Limb (tissue), 2 donors: ENCODE measurements around the gene MYBPH.

Source experiments
- DNase-seq, 2 donors: peaks; one replicate each; pipeline ENCODE4 v3.0.0-alpha.2; 2016; ENCODE audit errors: extremely low spot score in 2 of 2

The MYBPH gene

DNA sequence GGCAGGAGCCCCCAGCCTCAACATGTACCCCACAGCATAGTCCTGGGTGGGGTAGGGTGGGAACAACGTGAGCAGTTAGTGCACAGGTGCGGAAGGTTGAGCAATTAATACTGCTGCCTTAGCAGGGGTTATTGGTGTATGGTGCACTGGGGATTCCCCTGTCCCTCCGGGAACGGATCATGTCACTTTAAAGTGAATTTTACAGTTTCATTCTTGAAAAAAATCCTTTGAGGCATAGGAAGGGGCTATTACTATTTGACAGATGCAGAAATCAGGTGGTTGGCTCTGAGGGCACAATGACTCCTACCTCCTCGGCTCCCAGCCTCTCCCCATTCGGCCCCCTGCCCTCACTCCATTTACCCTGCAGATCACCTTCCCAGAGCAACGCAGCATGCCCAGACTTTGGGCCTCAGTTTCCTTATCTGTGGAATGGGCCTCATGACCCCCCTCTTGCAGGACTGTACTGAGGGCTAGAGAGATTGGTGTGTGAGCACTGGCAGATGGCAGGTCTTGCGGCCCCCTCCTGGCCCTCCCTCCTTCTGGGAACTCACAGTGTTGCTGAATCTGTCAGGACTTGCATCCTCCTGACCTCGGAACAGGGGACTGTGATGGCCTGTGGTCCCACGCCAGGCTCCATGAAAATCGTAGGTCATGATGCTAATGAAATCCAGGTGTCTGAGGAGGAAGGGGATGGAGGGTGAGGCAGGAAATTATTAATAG is 5.1 kb upstream of the MYBPH start:
- DNase-seq = no peak

GRCh38 chr1:203179667-203180005 is 4.0 kb upstream of the MYBPH start:
- DNase-seq = no peak

DNA sequence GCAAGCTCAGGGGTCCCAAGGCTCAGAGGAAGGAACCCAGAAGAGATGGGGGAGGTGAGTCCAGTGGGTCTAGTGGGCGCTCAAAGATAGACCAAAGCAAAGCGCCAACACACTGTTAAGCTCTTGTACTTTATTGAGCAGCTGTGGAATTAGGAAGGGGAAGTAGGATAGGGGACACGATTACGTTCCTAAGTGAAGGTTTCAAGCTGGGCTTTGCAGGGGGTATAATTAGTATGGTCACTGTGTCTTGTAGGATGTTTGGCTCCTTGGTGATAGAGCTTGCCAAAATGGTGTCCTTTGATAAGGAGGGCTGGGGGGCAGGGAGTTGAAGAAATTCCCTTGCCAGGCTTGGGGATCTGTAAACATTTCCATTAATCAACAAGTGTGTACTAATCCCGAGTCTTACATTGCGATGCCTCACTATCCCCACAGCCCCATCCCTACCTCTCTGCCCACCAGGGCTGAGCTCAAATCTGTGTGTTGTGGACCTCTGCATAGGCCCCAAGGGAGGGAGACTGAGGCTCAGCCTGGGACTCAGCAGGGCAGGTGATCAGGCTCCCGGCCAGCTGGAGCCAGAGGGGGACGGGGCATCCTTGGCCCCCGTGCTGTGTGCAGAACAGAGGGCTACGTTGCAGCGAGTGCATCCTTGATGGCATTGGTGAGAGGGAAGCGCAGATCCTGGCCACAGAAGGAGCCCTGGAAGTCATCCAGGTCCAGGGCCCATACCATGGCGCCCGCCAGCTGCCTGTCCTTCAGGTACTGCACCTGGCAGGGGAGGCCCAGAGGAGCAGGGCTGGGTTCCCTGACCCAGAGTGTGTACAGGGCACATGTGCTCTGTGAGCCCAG is 3.4 kb upstream of the MYBPH start:
- DNase-seq = no peak

DNA sequence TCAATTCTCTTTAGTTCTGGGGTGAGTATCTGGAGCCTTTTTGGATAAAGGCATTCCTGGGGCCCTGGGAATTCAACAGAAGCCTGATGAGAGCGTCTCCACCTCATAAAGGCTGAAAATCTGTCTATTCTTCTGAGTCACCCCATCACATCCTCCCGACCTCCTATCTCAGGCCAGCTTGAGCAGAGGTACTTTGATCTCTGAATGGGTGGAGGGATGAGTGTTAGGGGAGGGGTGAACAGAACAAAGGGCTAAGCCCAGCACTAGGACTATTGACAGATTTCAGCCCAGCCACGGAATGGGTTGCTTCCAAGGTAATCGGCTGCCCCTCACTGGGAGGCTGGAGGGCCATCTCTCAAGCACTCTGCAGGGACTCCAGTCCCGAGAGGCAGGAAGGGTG is 2.5 kb upstream of the MYBPH start:
- DNase-seq = no peak

DNA sequence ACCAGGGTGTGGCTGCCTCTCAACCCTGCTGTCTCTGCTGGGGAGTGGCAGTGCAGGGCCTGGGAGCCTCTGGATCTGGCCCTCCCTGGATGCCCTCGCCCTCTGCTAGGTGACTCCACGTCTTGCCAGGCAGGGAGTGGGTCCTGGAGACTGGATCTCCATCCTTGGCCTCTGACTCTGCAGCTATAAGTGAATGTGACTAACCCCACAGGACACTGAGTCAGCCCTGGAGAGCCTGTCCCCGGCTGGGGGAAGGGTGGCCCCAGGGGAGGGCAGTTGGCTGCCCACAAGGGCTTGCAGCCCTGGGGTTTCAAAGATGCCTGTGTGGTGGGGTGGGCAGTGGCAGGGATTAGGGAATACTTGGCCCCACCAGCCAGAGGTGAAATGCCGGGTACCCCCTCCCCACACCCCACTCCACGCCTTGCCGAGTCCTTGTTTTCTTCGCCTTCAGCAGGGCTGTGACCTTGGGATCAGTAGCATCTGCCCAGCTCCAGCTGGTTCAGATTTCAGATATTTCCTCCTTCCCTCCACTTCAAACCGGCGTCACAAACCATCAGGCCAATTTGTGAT is 1.9 kb upstream of the MYBPH start:
- no peak for DNase-seq

GRCh38 chr1:203177036-203177405 is 1.4 kb upstream of the MYBPH start:
- DNase-seq = no peak

DNA sequence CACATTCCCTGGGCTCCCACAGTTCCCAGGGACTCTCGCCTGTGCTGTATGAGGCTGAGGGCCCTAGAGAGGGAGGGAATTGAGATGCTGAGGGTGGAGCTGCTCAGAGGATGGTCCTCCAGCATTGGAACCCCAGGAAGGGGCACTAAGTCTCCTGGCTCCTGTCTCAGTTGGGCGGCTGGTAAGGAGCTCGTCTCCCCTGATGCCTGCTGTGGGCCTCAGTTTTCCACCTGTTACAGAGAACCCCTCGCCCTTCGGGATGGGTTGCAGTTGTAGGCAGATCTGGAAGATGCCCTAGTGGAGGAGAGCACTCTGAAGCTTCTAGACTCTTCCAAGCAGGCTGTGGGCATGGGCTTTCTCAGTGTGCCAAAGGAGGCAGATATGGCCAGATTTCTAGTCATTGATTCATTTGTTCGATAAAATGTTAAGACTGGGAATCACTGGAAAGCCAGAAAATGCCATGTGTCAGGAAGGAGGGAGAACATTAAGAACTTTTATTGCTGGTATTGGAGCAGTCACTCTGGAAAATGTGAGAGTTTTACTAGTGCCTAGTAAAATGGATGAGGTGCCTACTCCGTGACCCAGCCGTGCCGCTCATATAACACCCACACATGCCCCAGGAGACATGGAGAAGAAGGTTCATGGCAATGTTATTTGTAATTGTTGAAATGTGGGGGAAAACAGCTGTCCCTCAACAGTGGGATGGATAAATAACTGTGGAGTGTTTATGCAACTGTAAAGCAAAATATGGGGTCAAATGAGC is 828 bp upstream of the MYBPH start:
- no peak for DNase-seq

- DNase-seq = peak in 1 of 2 donors; percentile 49
Measured at GRCh38 chr1:203175827-203176241, 208 bp upstream of the MYBPH start.

GRCh38 chr1:203174324-203174985 is 1.2 kb downstream of the MYBPH start:
- DNase-seq = no peak

GRCh38 chr1:203173566-203173965 is 2.1 kb downstream of the MYBPH start:
- DNase-seq = no peak

DNA sequence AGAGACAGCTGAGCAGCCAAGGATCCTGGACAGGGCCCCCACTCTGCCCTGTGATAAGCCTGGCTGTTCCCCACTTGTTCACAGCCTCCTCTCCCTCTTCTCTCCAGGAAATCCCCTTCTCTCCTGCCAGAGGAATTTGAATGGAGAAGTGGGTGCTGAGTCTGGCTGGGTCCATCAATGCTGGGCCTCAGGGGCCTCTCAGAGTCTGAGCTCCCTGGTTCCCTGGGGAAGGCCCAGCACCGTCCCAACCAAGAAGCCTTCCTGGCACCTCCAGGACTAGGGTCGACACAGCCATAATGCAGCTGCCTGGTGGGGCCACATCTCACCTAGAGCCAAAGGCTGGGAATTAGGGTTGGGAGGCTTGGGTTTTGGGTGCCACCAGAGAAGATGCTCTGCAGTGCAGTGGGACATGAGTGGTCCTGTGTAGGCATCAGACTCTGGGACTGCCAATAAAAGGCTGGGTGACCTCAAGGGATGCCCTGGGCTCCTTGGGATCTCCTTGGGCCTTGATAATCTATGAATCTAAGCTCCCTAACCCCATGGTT is 2.5 kb downstream of the MYBPH start:
- no peak for DNase-seq

GRCh38 chr1:203172184-203173010 is 3.2 kb downstream of the MYBPH start:
- DNase-seq = peak in 1 of 2 donors; percentile 55

- DNase-seq = no peak
Measured at GRCh38 chr1:203171341-203172183, 4.1 kb downstream of the MYBPH start.

- no peak for DNase-seq
Measured at GRCh38 chr1:203170625-203171330, 4.8 kb downstream of the MYBPH start.

- DNase-seq = no peak
Measured at GRCh38 chr1:203169770-203170520, 5.7 kb downstream of the MYBPH start.

- no peak for DNase-seq
Measured at GRCh38 chr1:203168991-203169390, 6.6 kb downstream of the MYBPH start.

DNA sequence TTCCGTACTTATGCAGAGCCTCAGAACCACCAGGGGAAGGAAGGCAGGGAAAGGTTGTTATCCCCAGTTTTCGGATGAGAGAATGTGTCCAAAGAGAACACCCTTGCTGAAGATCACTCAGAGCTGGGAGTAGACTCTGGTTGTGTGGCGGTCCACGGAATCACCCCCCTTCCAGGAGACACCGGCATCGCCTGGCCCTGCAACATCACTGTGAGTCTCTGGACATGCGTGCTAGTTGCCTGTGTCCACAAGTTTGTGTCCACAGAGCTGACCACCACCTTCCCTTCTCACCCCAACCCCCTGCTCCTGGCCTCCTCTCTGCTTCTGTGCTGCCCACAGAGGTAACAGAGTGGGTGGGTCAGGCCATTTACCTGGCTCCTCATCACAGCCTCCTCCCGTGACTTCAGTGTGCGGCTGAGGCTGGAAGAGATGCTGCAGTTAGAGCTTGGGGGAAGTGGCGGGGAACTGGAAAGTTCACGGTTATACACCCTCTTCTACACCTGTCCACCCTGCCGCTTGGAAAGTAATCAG is 7.3 kb downstream of the MYBPH start:
- no peak for DNase-seq

DNA sequence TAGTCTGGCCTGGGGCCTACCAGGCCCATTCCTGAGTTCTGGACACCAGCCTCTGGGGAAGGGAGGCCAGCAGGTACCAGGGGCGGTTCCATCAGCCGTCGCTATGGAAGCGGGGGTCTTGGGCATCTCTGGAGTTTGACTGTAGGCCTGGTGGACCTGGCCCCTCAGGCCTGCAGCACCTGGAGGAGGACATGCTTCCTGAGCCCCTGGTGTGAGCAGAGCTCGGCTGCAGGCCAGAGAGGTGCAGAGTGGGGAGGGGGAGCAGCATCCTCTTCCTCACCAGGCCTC is 7.8 kb downstream of the MYBPH start:
- no peak for DNase-seq
